Panc1 (cell line): ENCODE measurements around the gene TFCP2L1.

Source experiments
- REST ChIP-seq, 2 experiments: IDR thresholded peaks; 2 replicates each; pipeline ENCODE4 v1.6.1; 2011 to 2012; ENCODE audit warnings: low read depth in 2 of 2, control low read depth in 1 of 2, low read length in 1 of 2, mild to moderate bottlenecking in 1 of 2, moderate library complexity in 1 of 2; ENCODE audit not compliant: insufficient read depth in 1 of 2
- TCF7L2 ChIP-seq: IDR thresholded peaks from 2 replicates; pipeline ENCODE4 v1.6.1; 2011; ENCODE audit warnings: mild to moderate bottlenecking, low read depth, low read length, inconsistent platforms
- TF ChIP-seq, protein P1 (sequence below): fragments of 450-650 bp; IDR thresholded peaks from 2 replicates; pipeline ENCODE4 v1.5.1; 2017; ENCODE audit warnings: mild to moderate bottlenecking

- TF ChIP-seq, protein P1, sequence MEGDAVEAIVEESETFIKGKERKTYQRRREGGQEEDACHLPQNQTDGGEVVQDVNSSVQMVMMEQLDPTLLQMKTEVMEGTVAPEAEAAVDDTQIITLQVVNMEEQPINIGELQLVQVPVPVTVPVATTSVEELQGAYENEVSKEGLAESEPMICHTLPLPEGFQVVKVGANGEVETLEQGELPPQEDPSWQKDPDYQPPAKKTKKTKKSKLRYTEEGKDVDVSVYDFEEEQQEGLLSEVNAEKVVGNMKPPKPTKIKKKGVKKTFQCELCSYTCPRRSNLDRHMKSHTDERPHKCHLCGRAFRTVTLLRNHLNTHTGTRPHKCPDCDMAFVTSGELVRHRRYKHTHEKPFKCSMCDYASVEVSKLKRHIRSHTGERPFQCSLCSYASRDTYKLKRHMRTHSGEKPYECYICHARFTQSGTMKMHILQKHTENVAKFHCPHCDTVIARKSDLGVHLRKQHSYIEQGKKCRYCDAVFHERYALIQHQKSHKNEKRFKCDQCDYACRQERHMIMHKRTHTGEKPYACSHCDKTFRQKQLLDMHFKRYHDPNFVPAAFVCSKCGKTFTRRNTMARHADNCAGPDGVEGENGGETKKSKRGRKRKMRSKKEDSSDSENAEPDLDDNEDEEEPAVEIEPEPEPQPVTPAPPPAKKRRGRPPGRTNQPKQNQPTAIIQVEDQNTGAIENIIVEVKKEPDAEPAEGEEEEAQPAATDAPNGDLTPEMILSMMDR: no peak
- no peak for TF ChIP-seq REST (IDR thresholded peaks at IDR 0.05; ENCODE audit: insufficient read depth in 1 of 2, low read depth in 2 of 2, low read length in 1 of 2)
- no peak for TF ChIP-seq TCF7L2
These were observed 87.5 kb downstream of the TFCP2L1 start for GRCh38 chr2:121197369-121198091.
